ENCODE data around the gene ACSS3. TPM values are rescaled to one million over a fixed set of nuclear protein-coding genes. Genes with fewer than 3 reads are reported as not detected.

The ACSS3 gene
- total and polyA plus RNA-seq, 10 of the 15 experiments (the other 5 are each of a cell fraction or from before 2014, with no cell fraction given) = 0.06 to 0.31 TPM; not detected in 8

DNA sequence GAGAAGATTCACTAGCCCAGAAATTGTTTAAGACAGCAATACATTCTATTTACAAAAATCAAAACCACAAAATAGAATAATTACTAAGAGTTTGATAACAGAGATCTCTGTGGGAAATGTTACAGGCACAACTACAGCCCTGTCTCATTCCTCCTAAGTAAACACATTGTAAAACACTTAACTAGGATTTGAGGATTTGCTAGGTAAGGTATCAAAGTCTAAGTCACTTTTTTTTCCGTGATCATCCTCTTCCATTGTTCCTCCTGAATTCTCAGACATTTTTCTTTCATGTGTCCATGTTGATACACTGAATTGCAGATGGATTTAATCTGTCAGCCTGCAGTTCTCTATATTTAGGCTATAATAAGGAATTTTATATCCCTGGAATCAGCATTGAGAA is 127.5 kb downstream of the ACSS3 start:
- Histone ChIP-seq H3K9ac (ENCODE audit: control insufficient read depth, insufficient read depth, low read length) (no peak overlapping the region), H3K4me3 (no peak overlapping the region), H2AFZ (ENCODE audit: control insufficient read depth, low read depth, low read length) (no peak overlapping the region), H4K20me1 (ENCODE audit: control insufficient read depth, insufficient read depth) (no peaks in the 10 kb centered on the region), H3K4me2 (ENCODE audit: control insufficient read depth, insufficient read depth) (no peak overlapping the region), H3K36me3 (ENCODE audit: control insufficient read depth in 2 of 2, insufficient read depth in 2 of 2, low read length in 1 of 2) (no peaks in the 10 kb centered on the region), H3K27me3 (replicated peaks in 1 of 2; ENCODE audit: control insufficient read depth in 2 of 2, insufficient read depth in 2 of 2, low read length in 1 of 2) (no peaks in the 10 kb centered on the region), H3K79me2 (ENCODE audit: control insufficient read depth, insufficient read depth, low read length) (no peaks in the 10 kb centered on the region), H3K9me3 (replicated peaks; ENCODE audit: control insufficient read depth, insufficient read depth, low read length) (no peaks in the 10 kb centered on the region), H3K4me1 (ENCODE audit: control insufficient read depth, insufficient read depth, low read length) (no peaks in the 10 kb centered on the region), H3K27ac (ENCODE audit: control insufficient read depth, insufficient read depth) (no peak overlapping the region)
- intact Hi-C loops (cut with micrococcal nuclease; ENCODE audit: unreplicated experiment) = no loop called here
- no peak for FAIRE-seq
- BruUV-seq (replicated peaks) = no TSS peak
- RAD21 ChIA-PET (ENCODE audit: unreplicated experiment) = no interaction called here
- SMC1A ChIA-PET (ENCODE audit: uncharacterized antibody, unreplicated experiment) = no interaction called here
- no peak for ATAC-seq
- CTCF ChIA-PET = interaction anchor here (1.2 kb wide), 1 partner anchor 9 kb away, joined by 3 read pairs; no protein-coding TSS in a partner anchor
- POLR2A ChIA-PET = no interaction called here
- WGBS (ENCODE audit: insufficient coverage, insufficient replicate concordance, low lambda C conversion rate, missing lambda C conversion rate) = 0% methylated on average over 1 of the region's 1 CpG
- DNase-seq (ENCODE audit: low read depth, low spot score) = no peak
- in situ Hi-C loops (cut with MboI) = no loop called here
- no peak for TF ChIP-seq SMAD1 (IDR thresholded peaks at IDR 0.05; ENCODE audit: low read depth, partially characterized antibody)
- TF ChIP-seq, protein P1, sequence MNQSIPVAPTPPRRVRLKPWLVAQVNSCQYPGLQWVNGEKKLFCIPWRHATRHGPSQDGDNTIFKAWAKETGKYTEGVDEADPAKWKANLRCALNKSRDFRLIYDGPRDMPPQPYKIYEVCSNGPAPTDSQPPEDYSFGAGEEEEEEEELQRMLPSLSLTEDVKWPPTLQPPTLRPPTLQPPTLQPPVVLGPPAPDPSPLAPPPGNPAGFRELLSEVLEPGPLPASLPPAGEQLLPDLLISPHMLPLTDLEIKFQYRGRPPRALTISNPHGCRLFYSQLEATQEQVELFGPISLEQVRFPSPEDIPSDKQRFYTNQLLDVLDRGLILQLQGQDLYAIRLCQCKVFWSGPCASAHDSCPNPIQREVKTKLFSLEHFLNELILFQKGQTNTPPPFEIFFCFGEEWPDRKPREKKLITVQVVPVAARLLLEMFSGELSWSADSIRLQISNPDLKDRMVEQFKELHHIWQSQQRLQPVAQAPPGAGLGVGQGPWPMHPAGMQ (IDR thresholded peaks at IDR 0.05; ENCODE audit: borderline replicate concordance) = no peak

DNA sequence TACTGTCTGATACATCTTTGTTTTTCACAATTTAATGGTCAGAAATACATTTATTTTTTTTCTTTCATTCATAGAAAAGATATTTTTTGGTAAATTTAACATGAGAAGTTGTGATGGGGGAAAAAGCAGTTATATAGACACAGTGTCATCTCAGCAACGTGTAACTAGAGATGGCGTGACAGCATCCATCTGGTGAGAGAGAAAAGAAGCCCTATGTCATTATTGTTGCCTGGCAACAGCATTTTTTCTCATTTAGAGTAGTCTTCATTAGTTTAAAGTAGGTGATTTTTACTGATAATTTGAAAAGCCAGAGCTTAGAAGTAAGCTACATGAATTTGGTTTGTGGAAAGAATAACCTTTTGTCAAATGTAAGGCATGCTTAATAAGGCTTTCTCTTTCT is 128.6 kb downstream of the ACSS3 start:
- Histone ChIP-seq H2AFZ (ENCODE audit: control insufficient read depth, low read depth, low read length) (no peak overlapping the region), H3K9ac (ENCODE audit: control insufficient read depth, insufficient read depth, low read length) (no peak overlapping the region), H3K79me2 (ENCODE audit: control insufficient read depth, insufficient read depth, low read length) (no peaks in the 10 kb centered on the region), H3K4me2 (ENCODE audit: control insufficient read depth, insufficient read depth) (no peak overlapping the region), H3K27ac (ENCODE audit: control insufficient read depth, insufficient read depth) (no peak overlapping the region), H3K27me3 (replicated peaks in 1 of 2; ENCODE audit: control insufficient read depth in 2 of 2, insufficient read depth in 2 of 2, low read length in 1 of 2) (no peaks in the 10 kb centered on the region), H3K36me3 (ENCODE audit: control insufficient read depth in 2 of 2, insufficient read depth in 2 of 2, low read length in 1 of 2) (no peaks in the 10 kb centered on the region), H3K9me3 (replicated peaks; ENCODE audit: control insufficient read depth, insufficient read depth, low read length) (no peaks in the 10 kb centered on the region), H4K20me1 (ENCODE audit: control insufficient read depth, insufficient read depth) (no peaks in the 10 kb centered on the region), H3K4me3 (no peak overlapping the region), H3K4me1 (ENCODE audit: control insufficient read depth, insufficient read depth, low read length) (no peaks in the 10 kb centered on the region)
- CTCF ChIA-PET = no interaction called here
- SMC1A ChIA-PET (ENCODE audit: uncharacterized antibody, unreplicated experiment) = no interaction called here
- 10% methylated on average over 2 of the region's 2 CpGs for WGBS (ENCODE audit: insufficient coverage, insufficient replicate concordance, low lambda C conversion rate, missing lambda C conversion rate)
- no TSS peak for BruUV-seq (replicated peaks)
- POLR2A ChIA-PET = no interaction called here
- RAD21 ChIA-PET (ENCODE audit: unreplicated experiment) = no interaction called here
- FAIRE-seq (no peak), ATAC-seq (no peak), DNase-seq (ENCODE audit: low read depth, low spot score) (no peak)
- intact Hi-C loops (cut with micrococcal nuclease; ENCODE audit: unreplicated experiment) = no loop called here
- in situ Hi-C loops (cut with MboI) = no loop called here
- no peak for TF ChIP-seq HDAC2 (IDR thresholded peaks at IDR 0.05)
- no peak for TF ChIP-seq TCF7 (IDR thresholded peaks at IDR 0.05; ENCODE audit: borderline replicate concordance)
- no peak for TF ChIP-seq SMC3 (IDR thresholded peaks at IDR 0.05; ENCODE audit: borderline replicate concordance, low read length)
- no peak for TF ChIP-seq BHLHE40 (IDR thresholded peaks at IDR 0.05; ENCODE audit: borderline replicate concordance in 1 of 2, low read depth in 2 of 2, low read length in 1 of 2)
- no peak for TF ChIP-seq MYB (IDR thresholded peaks at IDR 0.05; ENCODE audit: borderline replicate concordance, low read depth, low read length)
- no peak for TF ChIP-seq ZNF274 (IDR thresholded peaks at IDR 0.05; ENCODE audit: insufficient read depth, insufficient read length)
- no peak for TF ChIP-seq SIN3A (IDR thresholded peaks at IDR 0.05; ENCODE audit: low read depth, low read length)
- TF ChIP-seq CREB1 (IDR thresholded peaks at IDR 0.05; ENCODE audit: low read depth) = no peak
- TF ChIP-seq MEF2B (IDR thresholded peaks at IDR 0.05; ENCODE audit: partially characterized antibody, poor library complexity, severe bottlenecking) = no peak
- TF ChIP-seq NFIC (IDR thresholded peaks at IDR 0.05; ENCODE audit: low read depth, low read length) = no peak
- no peak for TF ChIP-seq CEBPB (IDR thresholded peaks at IDR 0.05; ENCODE audit: borderline replicate concordance in 1 of 2, low read depth in 2 of 2, low read length in 2 of 2)
- TF ChIP-seq, protein P2, sequence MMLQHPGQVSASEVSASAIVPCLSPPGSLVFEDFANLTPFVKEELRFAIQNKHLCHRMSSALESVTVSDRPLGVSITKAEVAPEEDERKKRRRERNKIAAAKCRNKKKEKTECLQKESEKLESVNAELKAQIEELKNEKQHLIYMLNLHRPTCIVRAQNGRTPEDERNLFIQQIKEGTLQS (IDR thresholded peaks at IDR 0.05; ENCODE audit: borderline replicate concordance, extremely low read depth, low read depth, low read length) = no peak
- no peak for TF ChIP-seq CBFB (IDR thresholded peaks at IDR 0.05; ENCODE audit: low read depth)
- no peak for TF ChIP-seq KAT2A (conservative IDR thresholded peaks at IDR 0.05; ENCODE audit: control insufficient read depth, low read depth, low read length)
- no peak for TF ChIP-seq MXI1 (IDR thresholded peaks at IDR 0.05; ENCODE audit: low read depth, low read length)
- TF ChIP-seq GABPA (IDR thresholded peaks at IDR 0.05; ENCODE audit: low read depth) = no peak
- TF ChIP-seq CBX3 (IDR thresholded peaks at IDR 0.05; ENCODE audit: borderline replicate concordance, low read depth) = no peak
